ENCODE data around the gene PLCB4. TPM values are rescaled to one million over a fixed set of nuclear protein-coding genes. Genes with fewer than 3 reads are reported as not detected.
"Not testable (repeated sequence)": the region's sequence is repeated elsewhere in the genome, so short reads cannot be mapped to it uniquely, and the experiment has no call there.

PLCB4 gene
- polyA plus RNA-seq (ENCODE audit: insufficient read length in 10 of 10) = 1 to 10 TPM; 3.9 to 6.5 (median 5.3) TPM
- long read RNA-seq, donor 1 = 0 reads
- long read RNA-seq, donor 2 = 0 reads
- long read RNA-seq, donor 3 = 0 reads
- long read RNA-seq, donor 4 = 0 reads
- long read RNA-seq, donor 5 = 0 reads
- long read RNA-seq, donor 6 = 0 reads
- long read RNA-seq, donor 7, partial matches to known transcripts = 0 of 1 reads
- long read RNA-seq, donor 7, other reads (novel, unspliced or antisense) = 0 of 1 reads
- long read RNA-seq, donor 8 = 0 reads
- long read RNA-seq, donor 9 = 0 reads

DNA sequence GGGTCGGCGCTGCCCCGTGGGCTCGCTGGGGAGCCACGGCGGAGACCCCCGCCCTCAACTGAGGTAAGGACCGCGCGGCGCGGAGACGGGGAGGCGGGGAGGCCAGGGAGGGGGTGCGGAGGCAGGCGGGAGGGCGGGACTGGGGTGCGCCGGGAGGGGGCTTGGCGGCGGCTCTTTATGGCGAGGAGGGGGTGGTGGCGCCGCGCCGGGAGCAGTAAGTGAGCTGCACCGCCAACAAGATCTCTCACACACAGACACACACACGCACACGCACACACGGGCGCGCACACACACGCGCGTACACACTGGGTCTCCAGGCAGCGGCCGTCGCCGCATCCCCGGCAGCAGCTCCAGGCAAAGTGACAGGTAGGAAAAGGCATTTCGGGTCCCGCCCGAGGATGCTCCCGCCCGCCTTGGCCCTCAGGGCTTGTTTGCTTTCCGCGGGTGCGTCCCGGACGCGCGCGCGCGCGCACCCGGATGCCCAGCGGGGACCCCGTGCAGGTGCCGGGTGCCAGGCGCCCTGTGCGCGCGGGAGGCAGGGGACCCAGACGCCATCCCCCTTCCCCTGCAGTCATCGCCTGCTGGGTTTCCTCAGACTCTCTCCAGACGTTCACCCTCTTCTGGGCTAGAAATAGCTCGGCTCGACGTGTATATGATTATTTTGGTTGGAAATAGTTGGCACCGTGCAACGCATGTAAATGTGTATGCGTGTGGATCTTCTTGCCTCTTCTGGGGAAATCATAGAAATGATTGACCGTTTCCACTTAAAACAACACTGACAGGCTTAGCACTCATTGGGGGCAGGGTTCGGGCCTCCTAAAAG, at the start of gene PLCB4:
Gene PLCB4, plus strand, starts transcription at position 247 of the 823 bp plus-strand sequence. CDS start 238,728 bp downstream, outside the sequence.
- DNase-seq = peak in 2 of 3 donors; percentile 52 to 85

DNA sequence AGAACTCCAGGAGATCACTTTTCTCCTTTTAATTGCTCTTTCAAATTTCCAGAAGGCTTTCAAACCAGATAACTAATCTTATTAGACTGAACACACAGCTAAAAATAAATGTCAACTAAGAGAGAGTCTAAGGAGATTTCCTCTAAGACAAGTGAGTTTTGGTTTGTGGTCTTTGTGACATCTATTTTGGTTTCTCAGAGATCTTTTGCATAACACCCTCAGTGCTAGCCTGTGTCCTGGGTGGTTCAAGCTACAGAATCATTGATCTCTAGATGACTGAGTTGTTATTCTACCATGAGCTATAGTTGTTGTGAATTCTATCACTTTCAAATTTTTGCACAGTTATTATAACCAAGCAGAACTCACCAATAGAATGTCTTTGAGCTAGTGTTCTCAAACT, 49.1 kb upstream of the PLCB4 start:
- DNase-seq = no peak

DNA sequence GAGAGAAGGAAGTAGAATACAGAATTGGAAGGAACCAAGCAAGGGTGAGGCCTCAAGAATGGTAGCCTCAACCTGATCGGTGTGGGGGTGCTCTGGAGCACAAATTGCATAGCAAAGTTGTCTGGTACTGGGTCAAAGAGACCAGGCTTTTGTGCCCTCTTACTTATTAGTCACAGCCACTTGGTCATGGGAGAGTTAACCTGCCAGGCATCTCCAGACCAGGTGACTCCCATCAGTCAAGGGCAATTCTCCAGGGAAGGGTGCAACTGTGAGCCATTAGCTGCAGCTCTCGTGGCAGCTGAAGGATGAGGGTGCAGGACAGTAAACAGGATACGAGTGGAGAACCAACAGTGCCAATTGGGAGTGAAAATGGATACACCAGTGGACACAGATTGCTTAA, 47.7 kb upstream of the PLCB4 start:
- DNase-seq = no peak

DNA sequence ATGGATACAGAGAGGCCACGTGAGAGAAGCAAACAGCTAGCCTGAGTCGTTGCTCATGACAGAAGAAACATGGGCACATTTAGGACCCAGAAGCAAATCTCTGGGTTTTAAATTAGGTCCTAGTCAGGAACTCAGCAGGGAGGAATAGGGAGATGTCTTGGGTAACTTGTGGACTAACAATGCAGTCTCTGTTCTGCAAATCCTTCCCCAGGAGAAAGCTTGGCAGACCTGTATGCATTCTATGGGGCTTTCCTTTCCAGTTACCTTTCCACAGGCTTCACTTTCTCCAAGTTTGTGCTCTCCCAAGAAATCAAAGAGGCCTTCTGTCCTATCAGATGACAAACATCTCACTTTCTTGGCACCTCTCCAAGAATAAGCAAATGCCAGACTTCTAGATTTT, 47.2 kb upstream of the PLCB4 start:
- DNase-seq = peak in 2 of 3 donors; percentile 22 to 47

DNA sequence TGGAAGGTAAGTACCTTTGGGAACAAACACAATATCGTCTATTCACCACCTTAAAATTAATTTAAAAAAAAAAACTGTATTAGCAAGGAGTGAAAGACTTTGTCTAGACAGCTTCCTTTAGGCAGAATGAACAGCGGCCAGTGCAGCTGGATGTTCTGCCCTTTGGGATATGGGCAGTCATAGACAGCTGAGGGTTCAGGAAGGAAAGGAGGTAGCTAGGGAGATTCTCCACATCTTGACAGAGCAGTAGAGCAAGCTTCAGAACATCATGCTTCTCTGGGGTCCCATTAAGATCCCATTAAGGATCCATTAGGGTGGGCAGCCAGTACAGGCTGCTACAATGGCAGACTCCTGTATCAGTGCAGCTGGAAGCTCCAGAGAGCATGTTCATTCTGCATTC, 46.5 kb upstream of the PLCB4 start:
- peak in 2 of 3 donors; percentile 11 to 63 for DNase-seq

DNA sequence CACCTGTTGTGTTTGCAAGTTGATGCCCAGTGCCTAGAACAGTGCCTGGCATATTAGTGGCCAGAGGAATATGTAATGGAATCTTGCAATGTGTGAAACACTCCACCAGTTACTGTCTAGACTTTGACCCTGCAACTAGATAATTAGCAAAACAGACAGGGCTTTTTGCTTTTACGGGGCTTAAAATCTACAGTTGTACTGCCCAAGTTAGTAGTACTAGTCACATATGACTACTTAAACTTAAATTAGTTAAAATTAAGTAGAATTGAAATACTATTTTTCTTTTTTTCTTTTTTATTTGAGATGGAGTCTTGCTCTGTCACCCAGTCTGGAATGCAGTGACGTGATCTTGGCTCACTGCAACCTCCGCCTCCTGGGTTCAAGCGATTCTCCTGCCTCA, 44.3 kb upstream of the PLCB4 start:
- DNase-seq = no peak

DNA sequence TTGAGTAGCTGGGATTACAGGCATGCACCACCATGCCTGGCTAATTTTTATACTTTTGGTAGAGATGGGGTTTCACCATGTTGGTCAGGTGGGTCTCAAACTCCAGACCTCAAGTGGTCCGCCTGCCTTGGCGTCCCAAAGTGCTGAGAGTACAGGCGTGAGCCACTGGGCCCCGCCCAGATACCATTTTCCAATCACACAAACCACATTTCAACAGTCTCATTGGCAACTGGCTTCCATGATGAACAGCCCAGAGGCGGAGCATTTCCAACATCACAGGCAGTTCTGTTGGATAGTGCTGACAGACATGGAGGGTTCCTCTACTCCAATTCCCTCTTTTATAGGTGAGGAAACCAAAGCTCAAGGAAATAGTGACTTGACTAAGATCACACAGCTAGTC, 43.9 kb upstream of the PLCB4 start:
- no peak for DNase-seq

DNA sequence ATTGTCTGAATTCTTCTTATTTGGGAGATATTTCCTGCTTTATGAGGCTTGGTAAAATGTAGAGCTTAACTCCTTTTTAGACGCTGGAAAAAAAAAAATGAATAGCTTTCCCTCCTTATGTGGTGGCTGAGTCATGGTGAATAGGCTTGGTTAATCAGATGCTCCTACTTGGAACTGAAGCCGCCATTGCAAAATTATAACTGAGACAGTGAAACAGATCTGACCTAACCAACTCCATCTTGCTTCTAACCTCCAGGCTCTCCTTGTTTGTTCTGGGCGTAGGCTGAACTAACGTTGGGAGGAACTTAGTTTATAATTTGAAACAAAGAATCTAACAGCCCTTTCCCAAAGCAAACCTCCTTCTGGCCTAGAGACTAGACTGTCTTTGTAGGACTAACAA, 43.2 kb upstream of the PLCB4 start:
- DNase-seq = peak in 1 of 3 donors; percentile 31

DNA sequence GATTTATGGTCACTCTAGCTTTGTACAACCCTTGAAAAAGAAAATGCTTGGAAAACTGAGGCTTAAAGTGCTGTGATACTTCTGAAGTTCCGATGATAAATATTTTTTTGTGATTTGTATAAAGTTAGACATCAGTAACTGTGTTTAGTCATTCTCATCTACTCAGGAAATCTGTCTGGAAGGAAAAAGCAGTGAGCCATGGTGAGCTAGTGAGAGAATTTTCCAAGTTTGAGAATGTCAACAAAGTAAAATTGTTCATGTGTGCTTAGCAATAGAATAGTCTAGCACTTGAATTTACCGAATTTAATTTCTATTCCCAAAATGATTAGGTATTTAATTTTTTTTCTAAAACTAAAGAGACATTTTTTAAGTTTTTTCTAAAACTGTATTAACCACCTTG, 41.3 kb upstream of the PLCB4 start:
- DNase-seq = no peak

DNA sequence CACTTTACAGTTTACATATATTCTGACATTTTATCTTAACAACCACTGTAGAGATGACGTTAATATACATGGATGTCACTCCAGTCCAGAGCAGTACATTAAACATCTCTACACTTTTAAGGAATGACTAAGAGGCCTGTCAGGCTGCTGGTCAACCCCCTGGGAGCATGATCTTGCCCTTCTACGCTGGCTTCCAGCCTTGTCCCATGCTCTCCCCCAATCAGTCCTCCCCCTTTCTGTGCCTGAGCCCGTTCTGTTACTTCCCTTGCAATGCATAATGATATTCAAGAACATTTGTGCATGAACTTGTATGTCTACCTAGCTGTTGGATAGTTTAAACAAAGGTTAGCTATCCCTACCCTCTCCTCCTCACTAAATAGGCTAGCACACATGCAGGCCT, 40.5 kb upstream of the PLCB4 start:
- DNase-seq = no peak

DNA sequence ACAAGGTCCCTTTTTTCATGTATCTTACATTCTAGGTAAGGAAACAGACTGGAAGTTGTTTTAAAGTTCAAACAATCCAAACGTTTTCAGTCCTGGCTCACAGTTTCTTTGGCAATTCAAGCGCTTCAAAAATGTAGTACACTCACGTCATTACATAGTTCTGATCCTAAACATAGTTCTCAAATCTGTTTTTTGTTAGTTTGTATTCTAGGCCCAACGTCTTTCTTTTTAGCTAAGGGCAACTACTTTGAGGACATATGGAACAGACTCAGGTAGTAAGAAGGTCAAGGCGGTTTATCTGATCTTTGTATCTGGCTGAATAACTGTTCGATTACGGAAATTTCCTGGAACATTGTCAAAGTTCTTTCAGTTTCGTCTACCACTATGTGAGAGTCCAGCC, 36.9 kb upstream of the PLCB4 start:
- peak; percentile 42 to 79 (median 64) for DNase-seq

DNA sequence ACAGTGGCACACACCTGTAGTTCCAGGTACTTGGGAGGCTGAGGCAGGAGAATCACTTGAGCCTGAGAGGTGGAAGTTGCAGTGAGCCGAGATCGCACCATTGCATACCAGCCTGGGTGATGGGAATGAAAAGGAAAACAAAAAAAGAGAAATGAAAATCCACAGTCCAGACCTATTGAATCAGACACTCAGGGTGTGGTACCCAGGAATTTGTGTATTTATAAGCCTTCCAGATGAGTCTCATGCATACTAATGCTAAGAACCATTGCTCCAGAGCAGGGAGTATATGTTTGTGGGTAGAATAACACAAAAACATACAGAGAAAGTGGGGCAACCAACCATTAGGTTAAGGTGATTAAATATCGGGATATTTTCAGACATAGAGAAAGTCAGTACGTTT, 36.1 kb upstream of the PLCB4 start:
- DNase-seq = no peak

DNA sequence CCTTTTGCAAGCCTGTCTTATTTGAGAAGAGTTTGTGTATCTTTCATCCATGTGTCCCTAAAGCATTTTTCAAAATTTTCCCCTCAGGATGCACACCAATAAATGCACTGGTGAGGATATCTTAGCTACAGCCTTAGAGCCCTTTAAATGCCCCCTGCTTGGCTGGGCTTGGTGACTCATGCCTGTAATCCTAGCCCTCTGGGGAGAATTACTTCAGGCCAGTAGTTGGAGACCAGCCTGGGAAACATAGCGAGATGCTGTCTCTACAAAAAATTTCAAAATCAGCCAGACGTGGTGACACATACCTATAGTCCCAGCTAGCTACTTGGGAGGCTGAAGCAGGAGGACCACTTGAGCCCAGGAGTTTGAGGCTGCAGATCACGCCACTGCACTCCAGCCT, 33.8 kb upstream of the PLCB4 start:
- peak in 1 of 3 donors; percentile 76 for DNase-seq

DNA sequence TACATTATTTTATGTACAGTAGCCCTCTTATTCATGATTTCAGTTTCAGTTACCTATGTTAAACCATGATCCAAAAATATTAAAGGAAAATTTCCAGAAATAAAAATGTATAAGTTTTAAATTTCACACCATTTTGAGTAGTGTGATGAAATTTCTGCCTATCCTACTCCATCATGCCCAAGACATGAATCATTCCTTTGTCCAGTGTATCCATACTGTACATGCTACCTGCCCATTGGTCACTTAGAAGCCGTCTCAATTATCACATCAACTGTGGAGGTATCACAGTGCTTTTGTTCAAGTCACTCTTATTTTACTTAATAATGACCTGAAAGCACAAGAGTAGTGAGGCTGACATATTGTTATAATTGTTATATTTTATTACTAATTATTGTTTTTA, 32.3 kb upstream of the PLCB4 start:
- DNase-seq = no peak

DNA sequence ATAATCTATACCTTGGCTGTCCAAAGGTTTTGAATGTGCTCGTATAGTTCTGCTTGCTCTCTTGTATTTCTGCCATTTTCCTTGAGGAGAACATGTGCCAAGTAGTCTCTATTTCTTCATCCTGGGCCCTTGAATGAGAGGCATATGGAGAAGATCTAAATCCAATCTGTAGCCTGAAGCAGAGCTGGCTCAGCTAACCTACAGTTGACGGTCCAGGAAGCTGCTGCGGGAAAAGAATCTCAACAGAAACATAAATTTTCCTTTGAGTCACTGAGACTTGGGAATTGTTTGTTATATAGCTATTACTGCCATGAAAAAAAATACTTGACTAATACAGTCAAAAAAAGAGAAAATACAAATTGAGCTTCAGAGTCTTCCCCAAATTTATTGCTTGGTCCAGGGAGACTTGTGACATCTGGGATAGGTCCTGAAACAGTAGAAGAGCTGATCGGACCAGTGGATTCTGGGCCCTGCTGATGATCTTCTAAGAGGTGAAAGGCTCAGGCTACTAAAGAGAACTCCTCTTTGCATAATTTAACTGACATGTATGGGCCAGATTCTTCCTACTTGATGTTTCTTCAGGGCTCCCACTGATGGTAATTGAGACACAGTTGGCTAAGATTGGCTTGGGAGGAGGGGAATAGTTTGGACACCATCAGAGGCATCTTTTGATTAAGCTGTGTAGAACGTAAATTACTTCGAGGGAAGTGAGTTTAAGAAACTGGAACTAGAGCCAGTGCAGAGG, 29.9 kb upstream of the PLCB4 start:
- peak; percentile 58 to 93 (median 76) for DNase-seq

DNA sequence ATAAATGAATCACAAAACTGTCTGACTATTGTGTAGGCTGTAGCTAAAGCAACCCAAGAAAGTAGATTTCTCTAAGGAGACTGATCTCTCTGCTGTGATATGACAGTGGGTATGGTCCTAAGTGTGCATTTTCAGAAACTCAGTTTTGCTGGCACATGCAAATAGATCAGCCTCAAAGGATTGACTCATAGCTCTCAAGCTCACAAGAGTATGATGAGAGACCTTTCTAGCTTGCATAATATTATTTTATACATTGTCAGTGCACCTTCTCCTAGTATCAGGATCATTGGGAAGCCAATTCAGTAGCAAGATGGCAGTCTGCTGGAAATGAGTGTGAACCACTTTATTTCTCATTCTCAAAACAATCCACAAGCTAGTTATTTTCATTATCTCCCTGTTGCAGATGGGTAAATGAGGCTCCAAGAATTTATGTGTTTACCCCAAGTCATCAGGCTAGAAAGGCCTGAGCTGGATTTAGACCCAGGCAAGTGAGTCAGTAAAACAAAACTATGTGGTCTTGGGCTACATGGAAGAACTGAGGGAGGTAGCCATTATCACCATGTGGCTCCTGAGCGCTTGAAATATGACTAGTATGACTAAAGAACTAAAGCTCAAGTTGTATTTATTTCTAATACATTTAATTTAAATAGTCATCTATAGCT, 27.9 kb upstream of the PLCB4 start:
- no peak for DNase-seq

DNA sequence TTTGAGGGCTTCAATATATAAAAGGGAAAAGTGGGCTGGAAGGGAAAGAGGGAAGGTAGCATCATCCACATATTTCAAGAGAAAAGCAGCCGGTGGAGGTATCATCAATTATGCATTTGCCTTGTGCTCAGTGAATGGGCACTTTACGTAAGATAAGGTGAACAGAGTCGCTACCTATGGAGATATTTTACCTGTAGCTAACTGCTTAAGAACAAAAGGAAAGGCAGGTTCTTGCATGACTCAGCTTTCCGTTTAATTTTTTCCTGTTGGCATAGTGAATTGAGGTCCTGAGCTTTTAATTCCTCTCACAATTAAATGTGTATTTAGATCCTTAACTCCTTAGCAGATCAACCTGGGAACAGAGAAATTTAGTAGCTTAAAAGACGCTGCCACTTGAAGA, 25.5 kb upstream of the PLCB4 start:
- no peak for DNase-seq

DNA sequence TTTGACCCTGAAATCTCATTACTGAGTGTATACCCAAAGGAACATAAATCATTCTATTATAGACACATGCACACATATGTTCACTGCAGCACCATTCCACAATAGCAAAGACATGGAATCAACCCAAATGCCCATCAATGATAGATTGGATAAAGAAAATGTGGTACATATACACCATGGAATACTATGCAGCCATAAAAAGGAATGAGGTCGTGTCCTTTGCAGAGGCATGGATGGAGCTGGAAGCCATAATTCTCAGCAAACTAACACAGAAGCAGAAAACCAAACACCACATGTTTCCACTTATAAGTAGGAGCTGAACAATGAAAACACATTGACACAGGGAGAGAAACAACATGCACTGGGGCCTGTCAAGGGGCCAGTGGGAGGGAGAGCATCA, 21.0 kb upstream of the PLCB4 start:
- not testable (repeated sequence) for DNase-seq

DNA sequence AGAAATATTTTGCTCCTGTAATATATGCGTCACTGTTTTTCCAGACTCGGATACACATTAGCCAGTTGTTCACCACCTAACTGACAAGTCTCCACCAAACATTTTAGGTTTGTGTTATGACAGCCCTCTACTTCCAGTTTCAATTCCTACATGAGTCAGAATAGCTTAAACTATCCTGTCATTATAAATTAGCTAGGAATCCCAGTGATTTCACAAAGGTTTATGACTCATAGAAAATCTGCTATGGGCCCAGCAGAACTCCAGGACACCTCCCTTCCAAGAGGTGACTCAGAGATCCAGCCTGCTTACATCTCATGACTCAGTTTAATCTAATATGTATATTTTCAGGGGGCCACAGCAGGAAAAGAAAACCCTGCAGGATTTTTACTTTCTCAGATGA, 17.4 kb upstream of the PLCB4 start:
- peak in 1 of 3 donors; percentile 95 for DNase-seq

DNA sequence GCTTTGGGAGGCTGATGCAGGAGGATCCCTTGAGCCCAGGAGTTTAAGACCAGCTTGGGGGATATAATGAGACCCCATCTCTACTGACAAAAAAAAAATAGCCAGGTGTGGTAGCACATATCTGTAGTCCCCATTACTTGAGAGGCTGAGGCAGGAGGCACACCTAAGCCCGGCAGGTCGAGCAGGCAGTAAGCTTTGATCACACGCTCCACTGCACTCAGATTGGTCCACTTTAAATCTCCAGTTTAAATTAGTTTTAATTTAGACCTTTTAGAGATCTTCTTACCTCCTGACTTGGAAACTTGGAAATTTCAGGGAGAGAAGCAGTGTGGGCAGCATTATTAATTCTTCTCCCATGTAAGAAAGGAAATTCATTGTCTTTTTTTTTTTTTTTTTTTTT, 16.8 kb upstream of the PLCB4 start:
- DNase-seq = no peak

DNA sequence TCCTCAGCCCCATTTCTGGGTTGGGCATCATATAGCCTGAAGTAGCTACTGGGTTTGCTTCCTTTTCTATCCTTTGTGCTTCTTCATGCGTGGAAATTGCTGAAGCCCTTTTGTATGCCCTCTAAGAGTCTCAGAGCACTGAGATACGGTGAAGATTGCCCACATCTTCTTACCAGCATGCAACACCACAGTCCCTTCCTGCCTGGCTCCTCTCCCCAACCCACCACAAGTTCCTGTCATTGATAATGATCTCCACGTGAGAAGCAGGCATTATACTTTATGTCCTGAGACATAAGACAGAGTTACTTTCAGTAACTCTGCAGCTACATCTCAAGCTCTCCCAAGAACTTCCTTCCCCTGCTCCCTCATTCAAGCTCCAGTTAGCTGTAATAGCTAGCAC, 15.8 kb upstream of the PLCB4 start:
- DNase-seq = no peak

DNA sequence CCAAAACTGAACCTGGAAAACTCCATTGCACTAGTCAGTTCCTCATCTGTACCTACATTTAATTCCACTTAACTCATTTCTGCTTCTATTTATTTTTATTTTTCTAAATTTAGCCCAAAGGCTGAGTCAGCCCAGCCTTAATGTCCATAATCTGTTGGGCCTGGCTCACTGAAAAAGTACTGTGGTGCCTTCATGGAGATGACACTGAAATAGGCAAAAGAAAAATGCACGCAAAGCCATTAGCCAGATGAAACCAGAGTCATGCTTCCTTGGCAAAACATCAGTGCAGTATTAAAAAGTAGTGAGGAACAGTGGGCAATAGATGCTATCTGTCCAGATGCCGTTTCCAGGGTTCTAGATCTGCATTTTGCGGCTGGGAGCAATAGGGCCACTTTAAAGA, 14.7 kb upstream of the PLCB4 start:
- DNase-seq = peak in 1 of 3 donors; percentile 52
